CD4-positive, CD25-positive, alpha-beta regulatory T cell (primary cell): ENCODE data around the gene BAG5. TPM values are rescaled to one million over a fixed set of nuclear protein-coding genes. Genes with fewer than 3 reads are reported as not detected.
A peak's percentile ranks its signal among the peaks of the same experiment; 100 is the strongest.

Source experiments
- ATAC-seq, 2 donors: fragments of 150-1000 bp; cut with Tn5 transposase; one replicate each; pipeline ENCODE4 v1.10.0; 2021; ENCODE audit warnings: low read depth in 2 of 2, moderate number of reproducible peaks in 2 of 2, moderate library complexity in 1 of 2
- DNase-seq, 3 donors: peaks; one replicate each; pipeline versions ENCODE4 v3.0.0 to v3.0.0-alpha.2; 2012 to 2022; ENCODE audit warnings: mixed read lengths in 1 of 3
- H3K27ac ChIP-seq: one replicate; pipeline ENCODE4 v1.7.0; 2013; ENCODE audit warnings: mild to moderate bottlenecking, low read length; ENCODE audit not compliant: insufficient read depth, poor library complexity, severe bottlenecking
- H3K27me3 ChIP-seq: one replicate; pipeline ENCODE4 v1.7.0; 2013; ENCODE audit warnings: low read length; ENCODE audit not compliant: control insufficient read depth, insufficient read depth
- H3K36me3 ChIP-seq: one replicate; pipeline ENCODE4 v1.7.0; 2013; ENCODE audit warnings: mild to moderate bottlenecking, low read length, moderate library complexity; ENCODE audit not compliant: control insufficient read depth, insufficient read depth
- H3K4me1 ChIP-seq: 2 replicates; pipeline ENCODE4 v1.7.0; 2013; ENCODE audit warnings: mild to moderate bottlenecking, low read length; ENCODE audit not compliant: insufficient read depth, control insufficient read depth, poor library complexity, severe bottlenecking
- H3K4me3 ChIP-seq: one replicate; pipeline ENCODE4 v1.7.0; 2013; ENCODE audit warnings: low read depth, mild to moderate bottlenecking, low read length, moderate library complexity
- H3K9me3 ChIP-seq, 2 experiments: 1 replicate in 1 of 2; 2 replicates in 1 of 2; pipeline ENCODE4 v1.7.0; 2013; ENCODE audit warnings: low read length in 2 of 2, mild to moderate bottlenecking in 1 of 2, moderate library complexity in 1 of 2; ENCODE audit not compliant: control insufficient read depth in 2 of 2
- H3K27ac Mint-ChIP-seq, 3 donors: one replicate each; pipeline ENCODE4 v1.8.0; 2020 to 2022; ENCODE audit warnings: mild to moderate bottlenecking in 3 of 3, mixed read lengths in 3 of 3, moderate library complexity in 2 of 3
- H3K27me3 Mint-ChIP-seq: one replicate; pipeline ENCODE4 v1.8.0; 2022; ENCODE audit warnings: mild to moderate bottlenecking, mixed read lengths
- H3K36me3 Mint-ChIP-seq: one replicate; pipeline ENCODE4 v1.8.0; 2020; ENCODE audit warnings: mixed read lengths
- H3K4me1 Mint-ChIP-seq, 4 donors: one replicate each; pipeline ENCODE4 v1.8.0; 2020 to 2022; ENCODE audit warnings: mixed read lengths in 4 of 4, mild to moderate bottlenecking in 1 of 4
- H3K4me3 Mint-ChIP-seq, 4 donors: one replicate each; pipeline ENCODE4 v1.8.0; 2020 to 2022; ENCODE audit warnings: mild to moderate bottlenecking in 4 of 4, mixed read lengths in 4 of 4, moderate library complexity in 3 of 4
- H3K9me3 Mint-ChIP-seq, 7 donors: one replicate each; pipeline ENCODE4 v1.8.0; 2020 to 2022; ENCODE audit warnings: mixed read lengths in 7 of 7, mild to moderate bottlenecking in 3 of 7, moderate library complexity in 2 of 7
- polyA plus RNA-seq, 4 donors: library from polyadenylated mRNA; unstranded; fragments of 300-500 nt; fragmentation: Illumina TruSeq; gene quantifications; one replicate each; pipeline ENCODE4 v1.2.3, GENCODE V29; 2021
- total RNA-seq: library from RNA; stranded (reverse); gene quantifications from one replicate; pipeline ENCODE4 v1.2.3, GENCODE V29; 2022

The BAG5 gene
- total and polyA plus RNA-seq, 5 donors from 2014 or later = 31.8 to 42.4 (median 38.8) TPM

GRCh38 chr14:103562179-103562428 lies 353 bp downstream of the BAG5 start:
- H3K27ac Mint-ChIP-seq = peak overlapping the region; percentile 82 to 97 (median 95)
- peaks cover 13 to 74% (median 45%) of the 10 kb centered on the region in 4 donors for H3K4me1 Mint-ChIP-seq
- ATAC-seq (peak in 1 of 2 donors; percentile 32), DNase-seq (no peak)
- H3K36me3 ChIP-seq = peaks cover 30% of the 10 kb centered on the region
- peak overlapping the region; percentile 91 to 98 (median 94) for H3K4me3 Mint-ChIP-seq
- peak overlapping the region; percentile 85 for H3K4me3 ChIP-seq
- H3K9me3 ChIP-seq = no peaks in the 10 kb centered on the region
- peaks cover 8% of the 10 kb centered on the region for H3K27me3 Mint-ChIP-seq
- peaks cover 15% of the 10 kb centered on the region for H3K36me3 Mint-ChIP-seq
- H3K27ac ChIP-seq = peak overlapping the region; percentile 89
- peaks cover 53% of the 10 kb centered on the region for H3K4me1 ChIP-seq
- H3K9me3 Mint-ChIP-seq = no peaks in the 10 kb centered on the region
- no peaks in the 10 kb centered on the region for H3K27me3 ChIP-seq

GRCh38 chr14:103561381-103562178 lies 877 bp downstream of the BAG5 start:
- H3K27ac ChIP-seq = peak overlapping the region; percentile 89
- Mint-ChIP-seq H3K4me1 (peaks cover 13 to 77% (median 45%) of the 10 kb centered on the region in 4 donors), H3K4me3 (peak overlapping the region; percentile 91 to 98 (median 94)), H3K27ac (peak overlapping the region; percentile 82 to 97 (median 95)), H3K27me3 (peaks cover 8% of the 10 kb centered on the region), H3K36me3 (peaks cover 15% of the 10 kb centered on the region), H3K9me3 (no peaks in the 10 kb centered on the region)
- H3K27me3 ChIP-seq = no peaks in the 10 kb centered on the region
- peak; percentile 28 to 74 (median 41) for DNase-seq
- peaks cover 53% of the 10 kb centered on the region for H3K4me1 ChIP-seq
- ATAC-seq = peak; percentile 19
- H3K36me3 ChIP-seq = peaks cover 35% of the 10 kb centered on the region
- H3K9me3 ChIP-seq = no peaks in the 10 kb centered on the region
- H3K4me3 ChIP-seq = peak overlapping the region; percentile 85

- no peak for ATAC-seq
- Histone ChIP-seq H3K36me3 (peaks cover 35% of the 10 kb centered on the region), H3K9me3 (no peaks in the 10 kb centered on the region), H3K4me1 (peaks cover 53% of the 10 kb centered on the region), H3K27me3 (no peaks in the 10 kb centered on the region), H3K27ac (no peak overlapping the region), H3K4me3 (peak overlapping the region; percentile 85)
- Mint-ChIP-seq H3K4me1 (peaks cover 13 to 74% (median 44%) of the 10 kb centered on the region in 4 donors), H3K27me3 (peaks cover 8% of the 10 kb centered on the region), H3K9me3 (no peaks in the 10 kb centered on the region), H3K4me3 (peak overlapping the region; percentile 91 to 98 (median 94)), H3K36me3 (peaks cover 15% of the 10 kb centered on the region), H3K27ac (peak overlapping the region; percentile 1 to 97 (median 95))
- DNase-seq = no peak
These were observed 1.8 kb downstream of the BAG5 start for GRCh38 chr14:103560691-103561090.

GRCh38 chr14:103559766-103560165 lies 2.7 kb downstream of the BAG5 start:
- no peaks in the 10 kb centered on the region for H3K9me3 ChIP-seq
- Mint-ChIP-seq H3K36me3 (peaks cover 18% of the 10 kb centered on the region), H3K4me3 (peak overlapping the region in 3 of 4 donors; percentile 25 to 93 (median 53)), H3K27ac (peak overlapping the region in 1 of 3 donors; percentile 52), H3K4me1 (peaks cover 13 to 77% (median 44%) of the 10 kb centered on the region in 4 donors), H3K27me3 (peaks cover 8% of the 10 kb centered on the region), H3K9me3 (no peaks in the 10 kb centered on the region)
- H3K36me3 ChIP-seq = peaks cover 36% of the 10 kb centered on the region
- no peak for ATAC-seq
- no peak overlapping the region for H3K27ac ChIP-seq
- no peak for DNase-seq
- H3K4me1 ChIP-seq = peaks cover 53% of the 10 kb centered on the region
- H3K27me3 ChIP-seq = no peaks in the 10 kb centered on the region
- no peak overlapping the region for H3K4me3 ChIP-seq

- H3K36me3 Mint-ChIP-seq = peaks cover 18% of the 10 kb centered on the region
- H3K4me1 Mint-ChIP-seq = peaks cover 9 to 68% (median 41%) of the 10 kb centered on the region in 4 donors
- no peaks in the 10 kb centered on the region for H3K9me3 Mint-ChIP-seq
- peak overlapping the region in 1 of 3 donors; percentile 29 for H3K27ac Mint-ChIP-seq
- H3K4me3 Mint-ChIP-seq = peak overlapping the region; percentile 9 to 51 (median 18)
- H3K9me3 ChIP-seq = no peaks in the 10 kb centered on the region
- H3K4me1 ChIP-seq = peaks cover 42% of the 10 kb centered on the region
- H3K27me3 ChIP-seq = no peaks in the 10 kb centered on the region
- ATAC-seq (no peak), DNase-seq (no peak)
- H3K4me3 ChIP-seq = no peak overlapping the region
- H3K36me3 ChIP-seq = peaks cover 40% of the 10 kb centered on the region
- peaks cover 8% of the 10 kb centered on the region for H3K27me3 Mint-ChIP-seq
- no peak overlapping the region for H3K27ac ChIP-seq
These were observed 4.2 kb downstream of the BAG5 start for GRCh38 chr14:103558071-103558882.

GRCh38 chr14:103556946-103557758 lies 5.3 kb downstream of the BAG5 start:
- Histone ChIP-seq H3K27me3 (no peaks in the 10 kb centered on the region), H3K4me1 (peaks cover 41% of the 10 kb centered on the region), H3K27ac (no peak overlapping the region), H3K36me3 (peaks cover 40% of the 10 kb centered on the region), H3K4me3 (no peak overlapping the region), H3K9me3 (no peaks in the 10 kb centered on the region)
- peak overlapping the region in 1 of 4 donors; percentile 59 for H3K4me3 Mint-ChIP-seq
- no peaks in the 10 kb centered on the region for H3K9me3 Mint-ChIP-seq
- H3K36me3 Mint-ChIP-seq = peaks cover 21% of the 10 kb centered on the region
- peaks cover 8% of the 10 kb centered on the region for H3K27me3 Mint-ChIP-seq
- H3K4me1 Mint-ChIP-seq = peaks cover 9 to 65% (median 41%) of the 10 kb centered on the region in 4 donors
- no peak for DNase-seq
- no peak for ATAC-seq
- no peak overlapping the region for H3K27ac Mint-ChIP-seq

- Mint-ChIP-seq H3K27me3 (no peaks in the 10 kb centered on the region), H3K9me3 (no peaks in the 10 kb centered on the region), H3K36me3 (peaks cover 19% of the 10 kb centered on the region), H3K4me1 (peaks cover 6 to 56% (median 31%) of the 10 kb centered on the region in 4 donors), H3K27ac (peak overlapping the region in 1 of 3 donors; percentile 53), H3K4me3 (no peak overlapping the region)
- H3K4me1 ChIP-seq = peaks cover 28% of the 10 kb centered on the region
- peaks cover 40% of the 10 kb centered on the region for H3K36me3 ChIP-seq
- H3K27ac ChIP-seq = no peak overlapping the region
- no peak for DNase-seq
- ATAC-seq = no peak
- H3K27me3 ChIP-seq = no peaks in the 10 kb centered on the region
- no peak overlapping the region for H3K4me3 ChIP-seq
- H3K9me3 ChIP-seq = no peaks in the 10 kb centered on the region
These were observed 6.7 kb downstream of the BAG5 start for GRCh38 chr14:103555559-103556337.
